Keratinocyte (primary cell): Measurements from ENCODE around the gene CCNY. TPM values are rescaled to one million over a fixed set of nuclear protein-coding genes. Genes with fewer than 3 reads are reported as not detected.

ENCODE experiments used
- DNase-seq: peaks from one replicate; pipeline ENCODE4 v3.0.0-alpha.2; 2011; ENCODE audit warnings: low read depth, missing footprints, low spot score
- FAIRE-seq: peaks from 2 replicates; lab custom pipeline; 2011; peaks lifted over from hg19 to GRCh38; lab: Jason Lieb, UNC
- H2AFZ ChIP-seq: 2 replicates; pipeline ENCODE4 v1.6.0; 2012; ENCODE audit warnings: low read length, control low read depth, inconsistent platforms; ENCODE audit not compliant: control insufficient read depth
- H3K27ac ChIP-seq: 2 replicates; pipeline ENCODE4 v1.5.1; 2011; ENCODE audit warnings: low read length; ENCODE audit not compliant: control insufficient read depth, insufficient read depth
- H3K27me3 ChIP-seq: 3 replicates; pipeline ENCODE4 v1.6.0; 2011; ENCODE audit warnings: low read length; ENCODE audit not compliant: control insufficient read depth, insufficient read depth; ENCODE audit errors: extremely low read depth
- H3K36me3 ChIP-seq, 2 experiments: 2 replicates in 1 of 2; 3 replicates in 1 of 2; pipeline ENCODE4 v1.5.1; 2011; ENCODE audit warnings: low read length in 2 of 2, mild to moderate bottlenecking in 1 of 2; ENCODE audit not compliant: control insufficient read depth in 2 of 2, insufficient read depth in 2 of 2; ENCODE audit errors: extremely low read depth in 1 of 2
- H3K4me1 ChIP-seq: 3 replicates; pipeline ENCODE4 v1.5.1; 2011; ENCODE audit warnings: low read length; ENCODE audit not compliant: control insufficient read depth, insufficient read depth; ENCODE audit errors: extremely low read depth
- H3K4me2 ChIP-seq: 3 replicates; pipeline ENCODE4 v1.6.0; 2011; ENCODE audit warnings: low read depth, low read length; ENCODE audit not compliant: control insufficient read depth, insufficient read depth; ENCODE audit errors: extremely low read depth
- H3K4me3 ChIP-seq, 3 experiments: fragments of 200-600 bp in 1 of 3; sonication (generic) in 1 of 3; 2 replicates in 2 of 3; 3 replicates in 1 of 3; pipeline ENCODE4 v1.5.1; 2011 to 2016; ENCODE audit warnings: low read length in 3 of 3, mild to moderate bottlenecking in 3 of 3, control low read depth in 2 of 3, inconsistent platforms in 1 of 3, low read depth in 1 of 3, mixed read lengths in 1 of 3, mixed run types in 1 of 3, moderate library complexity in 1 of 3; ENCODE audit not compliant: control insufficient read depth in 2 of 3, insufficient read depth in 2 of 3; ENCODE audit errors: extremely low read depth in 1 of 3
- H3K79me2 ChIP-seq: 2 replicates; pipeline ENCODE4 v1.6.0; 2012; ENCODE audit warnings: low read length; ENCODE audit not compliant: control insufficient read depth, insufficient read depth
- H3K9ac ChIP-seq: 3 replicates; pipeline ENCODE4 v1.6.0; 2011; ENCODE audit warnings: low read length; ENCODE audit not compliant: control insufficient read depth, insufficient read depth; ENCODE audit errors: extremely low read depth
- H3K9me1 ChIP-seq: 3 replicates; pipeline ENCODE4 v1.6.0; 2011; ENCODE audit warnings: low read length; ENCODE audit not compliant: control insufficient read depth, insufficient read depth; ENCODE audit errors: extremely low read depth
- H3K9me3 ChIP-seq: 2 replicates; pipeline ENCODE4 v1.5.1; 2012; ENCODE audit warnings: low read depth, low read length; ENCODE audit not compliant: control insufficient read depth
- H4K20me1 ChIP-seq: 3 replicates; pipeline ENCODE4 v1.6.0; 2011; ENCODE audit warnings: low read length; ENCODE audit not compliant: control insufficient read depth, insufficient read depth; ENCODE audit errors: extremely low read depth
- CTCF ChIP-seq, 3 experiments: IDR thresholded peaks in 1 of 3; conservative IDR thresholded peaks in 1 of 3; optimal IDR thresholded peaks in 1 of 3; 2 replicates in 2 of 3; 3 replicates in 1 of 3; pipeline versions ENCODE3 to v1.5.1; 2011; ENCODE audit warnings: low read length in 3 of 3, mild to moderate bottlenecking in 3 of 3, moderate library complexity in 2 of 3, control low read depth in 1 of 3, inconsistent platforms in 1 of 3; ENCODE audit not compliant: insufficient read depth in 2 of 3; ENCODE audit errors: extremely low read depth in 1 of 3
- EZH2 ChIP-seq: IDR thresholded peaks from one replicate; pipeline ENCODE4 v1.6.1; 2012; ENCODE audit warnings: inconsistent platforms, mild to moderate bottlenecking, low read length, moderate library complexity
- dilution Hi-C: fragments of 300-500 bp; cut with MboI; formaldehyde crosslinking; loops from one replicate; pipeline ENCODE4 v1.7.0; 2020; ENCODE audit warnings: low sequenced_read_pairs; ENCODE audit not compliant: extremely low pct_ligation_motif_present
- polyA plus RNA-seq, 5 experiments: library from polyadenylated mRNA; depleted of rRNA in 3 of 5; stranded (reverse) in 3 of 5; stranded (forward) in 1 of 5; unstranded in 1 of 5; fragments of >200 nt; gene quantifications; 1 replicate in 1 of 5; 2 replicates in 3 of 5; 3 replicates in 1 of 5; pipeline versions ENCODE4 v1.2.1 to v1.2.3, GENCODE V29; 2011 to 2012; ENCODE audit warnings: missing spikeins in 2 of 5, low read depth in 1 of 5, low replicate concordance in 1 of 5

The CCNY gene
- polyA plus RNA-seq, 1 donor (not counting 4 experiments of a cell fraction or from before 2014, with no cell fraction given): 58.9 TPM

- H3K27ac ChIP-seq: no peak overlapping the region
- peaks cover 0 to 2% of the 10 kb centered on the region in 2 experiments for H3K36me3 ChIP-seq
- no peaks in the 10 kb centered on the region for H3K27me3 ChIP-seq
- peaks cover 93% of the 10 kb centered on the region for H3K79me2 ChIP-seq
- H2AFZ ChIP-seq: no peak overlapping the region
- no peaks in the 10 kb centered on the region for H3K9me3 ChIP-seq
- no peak for DNase-seq
- TF ChIP-seq CTCF (optimal IDR thresholded peaks at IDR 0.05 in 1 of 3, IDR thresholded peaks at IDR 0.05 in 1 of 3, conservative IDR thresholded peaks at IDR 0.05 in 1 of 3; ENCODE audit: extremely low read depth in 1 of 3, insufficient read depth in 2 of 3, low read length in 3 of 3): no peak
- peaks cover 15% of the 10 kb centered on the region for H4K20me1 ChIP-seq
- H3K4me1 ChIP-seq: peaks cover 6% of the 10 kb centered on the region
- H3K4me2 ChIP-seq: no peak overlapping the region
- H3K4me3 ChIP-seq: no peak overlapping the region
- H3K9me1 ChIP-seq: peaks cover 3% of the 10 kb centered on the region
- dilution Hi-C loops: no loop called here
- no peak for FAIRE-seq
- H3K9ac ChIP-seq: no peak overlapping the region
These were observed 12.5 kb downstream of the CCNY start for GRCh38 chr10:35348609-35349388.

- dilution Hi-C loops: no loop called here
- Histone ChIP-seq H3K27me3 (no peaks in the 10 kb centered on the region), H3K4me2 (no peak overlapping the region), H3K9me1 (peaks cover 3% of the 10 kb centered on the region), H3K27ac (no peak overlapping the region), H3K9me3 (no peaks in the 10 kb centered on the region), H3K4me1 (peaks cover 8% of the 10 kb centered on the region), H3K4me3 (no peak overlapping the region), H3K36me3 (peaks cover 0 to 2% of the 10 kb centered on the region in 2 experiments), H2AFZ (no peak overlapping the region), H3K79me2 (peaks cover 94% of the 10 kb centered on the region), H4K20me1 (peaks cover 16% of the 10 kb centered on the region), H3K9ac (no peak overlapping the region)
- TF ChIP-seq EZH2 (no peak), CTCF (optimal IDR thresholded peaks at IDR 0.05 in 1 of 3, IDR thresholded peaks at IDR 0.05 in 1 of 3, conservative IDR thresholded peaks at IDR 0.05 in 1 of 3; ENCODE audit: extremely low read depth in 1 of 3, insufficient read depth in 2 of 3, low read length in 3 of 3) (no peak)
- FAIRE-seq (no peak), DNase-seq (no peak)
These were observed 13.1 kb downstream of the CCNY start for GRCh38 chr10:35349389-35349915.
